NCI-H1694 treated with DMSO at 0.1 percent for 48 hours (cell line): ENCODE data around the gene SUSD1.
A peak's percentile ranks its signal among the peaks of the same experiment; 100 is the strongest.
"Not testable (repeated sequence)": the region's sequence is repeated elsewhere in the genome, so short reads cannot be mapped to it uniquely, and the experiment has no call there.

Experiments used
- DNase-seq: peaks from one replicate; lab custom pipeline; 2025; lab: John Stamatoyannopoulos, UW

The SUSD1 gene

GRCh38 chr9:112174965-112175795, at the start of gene SUSD1:
Gene SUSD1 (minus strand): TSS chr9:112175297. CDS start chr9:112175235, 62 bp downstream.
- no peak for DNase-seq

- DNase-seq = no peak
Measured at GRCh38 chr9:112224401-112225289, 49.5 kb upstream of the SUSD1 start.

- no peak for DNase-seq
Measured at GRCh38 chr9:112218908-112219307, 43.8 kb upstream of the SUSD1 start.

- DNase-seq = no peak
Measured at GRCh38 chr9:112212926-112213325, 37.8 kb upstream of the SUSD1 start.

- no peak for DNase-seq
Measured at GRCh38 chr9:112207451-112207850, 32.4 kb upstream of the SUSD1 start.

GRCh38 chr9:112203536-112203935, 28.4 kb upstream of the SUSD1 start:
- DNase-seq = no peak

- no peak for DNase-seq
Measured at GRCh38 chr9:112200711-112201110, 25.6 kb upstream of the SUSD1 start.

- DNase-seq = no peak
Measured at GRCh38 chr9:112198646-112199045, 23.5 kb upstream of the SUSD1 start.

GRCh38 chr9:112194969-112195431, 19.9 kb upstream of the SUSD1 start:
- no peak for DNase-seq

- DNase-seq = no peak
Measured at GRCh38 chr9:112193572-112194288, 18.6 kb upstream of the SUSD1 start.

- not testable (repeated sequence) for DNase-seq
Measured at GRCh38 chr9:112190320-112190719, 15.2 kb upstream of the SUSD1 start.

GRCh38 chr9:112188884-112189283, 13.8 kb upstream of the SUSD1 start:
- no peak for DNase-seq

GRCh38 chr9:112187404-112187803, 12.3 kb upstream of the SUSD1 start:
- no peak for DNase-seq

GRCh38 chr9:112186695-112187094, 11.6 kb upstream of the SUSD1 start:
- DNase-seq = no peak

GRCh38 chr9:112184946-112185345, 9.8 kb upstream of the SUSD1 start:
- DNase-seq = no peak

GRCh38 chr9:112184221-112184620, 9.1 kb upstream of the SUSD1 start:
- DNase-seq = no peak

- DNase-seq = no peak
Measured at GRCh38 chr9:112180387-112180881, 5.3 kb upstream of the SUSD1 start.

- DNase-seq = no peak
Measured at GRCh38 chr9:112179816-112180215, 4.7 kb upstream of the SUSD1 start.

- no peak for DNase-seq
Measured at GRCh38 chr9:112176524-112176923, 1.4 kb upstream of the SUSD1 start.

- no peak for DNase-seq
Measured at GRCh38 chr9:112175796-112176315, 759 bp upstream of the SUSD1 start.

- peak; percentile 16 for DNase-seq
Measured at GRCh38 chr9:112174222-112174964, 704 bp downstream of the SUSD1 start.
